GM19238 (cell line): ENCODE results near the gene SIL1.

ENCODE experiments used
- DNase-seq: peaks from one replicate; pipeline ENCODE4 v3.0.0; 2011; ENCODE audit warnings: low spot score; ENCODE audit not compliant: insufficient read length

The SIL1 gene

DNA sequence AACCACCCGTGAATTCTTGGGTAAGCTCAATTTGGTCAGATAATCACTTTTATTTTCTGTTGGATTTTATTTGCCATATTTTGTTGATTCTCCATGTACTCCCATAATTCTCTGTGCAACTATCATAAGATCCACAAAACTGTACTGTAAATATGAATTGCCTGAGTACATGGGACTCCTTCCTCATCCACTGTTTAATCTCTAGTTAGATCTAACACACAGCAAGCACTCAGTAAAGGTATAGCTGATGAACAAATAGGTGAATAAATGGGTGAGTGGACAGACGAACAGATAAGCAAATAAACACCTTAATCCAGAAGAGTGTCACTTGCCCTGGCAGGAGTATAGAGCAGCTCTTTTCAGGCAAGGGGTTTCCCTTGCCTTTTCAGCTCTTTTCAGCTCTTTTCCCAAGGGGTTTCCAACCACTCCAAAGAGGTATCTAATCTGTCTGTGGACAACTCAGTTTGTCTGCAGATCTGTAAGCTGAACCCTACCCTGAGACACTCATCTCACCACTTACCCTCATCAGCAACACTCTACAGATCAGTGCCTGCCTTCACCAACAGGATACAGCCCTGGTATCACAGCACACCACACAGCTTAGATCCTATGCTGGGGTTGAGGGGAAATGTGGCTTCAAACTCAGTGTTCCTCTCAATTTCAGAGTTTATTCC is 51.2 kb downstream of the SIL1 start:
- DNase-seq: no peak

DNA sequence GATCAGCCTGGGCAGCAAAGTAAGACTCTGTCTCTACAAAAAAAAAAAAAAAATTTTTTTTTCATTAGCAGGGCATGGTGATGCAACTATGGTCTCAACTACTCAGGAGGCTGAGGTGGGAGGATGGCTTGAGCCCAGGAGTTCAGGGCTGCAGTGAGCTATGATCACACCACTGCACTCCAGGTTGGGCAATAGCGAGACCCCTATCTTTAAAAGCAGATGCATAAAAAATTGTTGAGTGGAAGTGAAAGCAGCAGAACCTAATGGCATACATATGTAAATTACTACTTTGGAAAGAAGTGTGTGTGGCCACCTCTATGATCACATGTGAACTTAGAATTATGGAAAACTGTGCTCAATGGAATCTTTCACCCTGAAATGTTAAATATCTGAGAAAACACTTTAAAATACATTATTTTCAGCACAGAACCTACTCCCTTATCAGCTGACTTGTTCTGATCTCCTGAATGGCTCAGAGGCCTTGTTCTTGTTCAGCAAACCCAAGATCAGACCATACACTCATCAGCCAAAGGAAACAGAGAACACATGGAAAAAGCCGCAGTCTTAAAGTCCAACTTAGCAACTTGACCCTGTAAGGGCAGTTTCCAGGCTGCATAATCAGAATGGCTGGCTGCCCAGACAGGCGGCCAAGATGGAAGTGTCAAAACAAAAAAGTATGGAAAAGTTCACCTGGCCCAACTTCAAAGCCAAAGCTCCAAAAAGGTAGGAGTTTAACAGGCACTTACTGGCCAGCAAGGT is 56.5 kb downstream of the SIL1 start:
- no peak for DNase-seq

DNA sequence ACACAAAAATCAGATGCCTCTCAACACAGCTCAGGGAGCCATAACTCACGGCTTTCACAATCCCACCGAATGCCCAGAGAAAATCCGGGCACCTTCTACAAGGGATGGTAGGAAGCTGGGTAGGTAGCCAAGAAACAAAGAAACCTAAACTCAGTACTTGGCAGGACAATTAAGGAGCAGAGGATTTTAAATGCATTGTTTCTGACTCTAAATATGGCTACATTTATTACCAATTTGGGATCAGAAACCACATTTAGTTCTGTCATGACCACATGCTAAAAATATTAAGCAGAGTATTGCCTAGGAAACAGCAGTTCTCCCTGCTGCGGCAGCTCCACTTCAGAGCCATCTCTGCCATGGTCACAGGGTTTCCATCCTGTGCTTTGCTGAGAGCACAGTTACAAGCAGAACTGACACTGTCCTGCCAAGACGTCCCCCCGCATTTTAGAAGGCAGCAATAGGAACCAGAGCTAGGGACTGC is 57.5 kb downstream of the SIL1 start:
- no peak for DNase-seq

DNA sequence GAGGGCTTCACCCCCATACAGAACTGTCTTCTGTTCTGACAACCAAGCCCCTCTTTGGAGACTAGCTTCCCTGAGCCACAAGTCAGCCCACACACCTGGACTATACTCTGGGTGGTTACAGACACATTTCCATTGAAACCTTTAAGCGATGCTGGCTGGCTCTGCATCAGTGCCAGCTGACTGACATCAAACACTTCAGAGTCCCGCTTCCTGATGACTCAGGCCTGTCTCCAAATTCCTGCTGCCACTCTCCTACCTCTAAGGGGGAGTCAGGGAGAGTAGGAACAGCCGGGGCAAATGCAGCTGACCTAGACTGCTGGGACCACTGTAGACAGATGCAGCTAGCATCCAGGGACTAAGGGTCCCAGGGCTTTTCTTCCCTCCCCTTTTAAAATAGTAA is 59.4 kb downstream of the SIL1 start:
- no peak for DNase-seq

DNA sequence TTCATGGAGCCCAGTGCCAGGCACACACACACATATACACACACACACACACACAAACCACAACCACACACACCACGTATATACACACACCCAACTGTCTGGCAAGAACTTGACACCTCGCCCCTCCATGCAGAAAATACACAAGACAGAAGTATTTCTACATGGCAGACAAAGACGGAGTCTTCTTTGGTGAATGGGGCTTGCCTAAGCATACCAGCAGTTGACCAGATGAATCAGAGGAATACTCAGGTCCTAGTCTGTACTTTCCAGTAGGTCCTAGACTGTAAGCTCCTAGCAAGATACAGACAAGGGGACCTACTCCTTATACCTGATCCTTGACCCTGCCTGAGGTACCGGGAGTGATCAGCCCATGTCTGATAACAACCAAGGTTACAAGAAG is 60.1 kb downstream of the SIL1 start:
- no peak for DNase-seq

DNA sequence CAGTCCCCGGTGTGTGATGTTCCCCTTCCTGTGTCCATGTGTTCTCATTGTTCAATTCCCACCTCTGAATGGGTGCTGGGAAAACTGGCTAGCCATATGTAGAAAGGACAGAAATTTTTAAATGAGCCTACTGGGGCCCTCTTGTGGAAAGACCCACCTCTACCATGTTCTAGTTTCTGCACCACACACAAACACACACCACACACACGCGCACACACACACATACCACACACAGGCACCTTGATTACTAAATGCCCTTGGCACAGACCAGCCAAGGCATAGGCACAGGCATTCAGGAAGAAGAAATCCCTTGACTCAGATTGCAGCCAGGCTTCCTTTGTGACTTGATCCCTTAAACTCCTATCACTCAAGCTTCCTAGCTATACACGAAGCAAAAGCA is 60.5 kb downstream of the SIL1 start:
- no peak for DNase-seq

DNA sequence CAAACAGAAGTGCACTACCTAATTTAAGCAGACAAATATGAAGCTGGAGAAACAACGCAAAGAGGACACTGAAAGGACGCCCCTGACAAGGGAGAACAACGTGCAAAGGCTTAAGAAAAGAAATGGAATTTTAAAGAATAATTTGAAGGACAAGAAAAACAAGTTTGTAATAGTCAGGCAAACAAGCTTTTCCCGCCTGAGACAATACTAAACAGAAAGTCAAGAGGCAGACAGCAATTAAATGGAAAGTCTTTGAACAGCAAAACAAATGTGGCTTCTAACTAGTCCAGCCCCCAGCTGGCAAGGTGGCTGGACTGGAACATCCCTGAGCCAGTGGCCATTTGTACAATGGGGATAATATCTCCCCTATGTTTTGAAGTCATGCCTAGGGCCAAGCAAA is 63.3 kb downstream of the SIL1 start:
- DNase-seq: no peak

DNA sequence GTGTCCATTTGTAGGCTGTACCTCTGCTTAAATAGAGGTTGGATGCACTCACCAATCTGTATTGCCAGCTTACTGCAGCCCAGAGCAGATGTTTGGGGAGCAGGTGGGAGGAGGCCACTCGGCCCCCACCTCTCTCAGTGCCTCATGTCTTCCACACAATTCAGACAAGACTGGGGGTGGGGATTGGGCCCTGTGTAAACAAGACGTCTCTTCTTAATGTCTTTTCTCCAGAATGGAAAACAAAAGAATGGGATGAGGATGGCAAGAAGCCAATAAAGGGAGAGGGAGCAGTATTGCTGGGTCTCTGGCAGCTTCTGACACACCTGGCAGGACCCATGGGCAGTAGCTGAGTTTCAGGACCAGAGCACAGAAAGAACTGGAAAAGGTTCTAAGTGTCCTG is 64.9 kb downstream of the SIL1 start:
- DNase-seq: no peak

DNA sequence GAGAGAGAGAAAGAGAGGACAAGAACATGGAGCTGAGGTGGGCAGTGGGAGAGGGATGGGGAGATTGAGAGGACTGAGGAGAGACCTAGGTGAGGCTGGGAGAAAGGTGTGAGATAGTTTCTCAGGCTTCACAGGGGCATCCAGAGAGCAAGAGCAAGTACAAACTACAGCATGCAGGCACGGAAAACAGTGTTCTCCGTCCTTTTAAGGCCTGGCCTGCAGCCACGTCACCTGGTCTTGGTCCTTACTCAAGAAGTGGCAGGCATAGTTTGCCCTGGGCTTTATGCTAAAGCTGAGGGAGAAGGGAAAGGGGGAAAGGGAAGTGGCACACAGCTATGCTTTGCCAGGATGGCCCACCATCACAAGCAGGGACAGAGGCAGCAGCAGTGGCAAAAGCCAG is 65.7 kb downstream of the SIL1 start:
- DNase-seq: no peak

DNA sequence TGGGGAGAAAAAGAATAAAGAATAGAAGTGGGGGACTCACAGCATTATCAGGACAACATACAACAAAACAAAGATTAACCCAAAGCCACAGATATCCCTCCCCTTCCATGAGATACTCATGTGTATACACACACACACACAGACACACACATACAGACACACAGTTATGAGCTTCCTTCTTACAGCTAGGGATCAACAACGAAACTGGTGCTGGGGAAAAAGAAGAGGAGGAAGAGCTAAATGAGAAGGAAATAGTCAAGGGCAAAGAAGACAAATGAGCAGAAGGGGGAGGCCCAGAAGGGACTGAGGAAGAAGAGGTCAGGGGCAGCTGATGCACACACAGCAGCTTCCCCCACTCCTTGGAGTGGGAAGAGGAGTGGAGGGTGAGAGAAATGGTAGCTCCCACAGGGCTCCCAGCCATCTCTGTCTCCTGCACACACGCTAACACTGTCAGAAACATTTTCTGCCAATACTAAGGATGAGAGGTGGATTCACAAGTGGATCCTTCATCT is 66.2 kb downstream of the SIL1 start:
- DNase-seq: no peak

DNA sequence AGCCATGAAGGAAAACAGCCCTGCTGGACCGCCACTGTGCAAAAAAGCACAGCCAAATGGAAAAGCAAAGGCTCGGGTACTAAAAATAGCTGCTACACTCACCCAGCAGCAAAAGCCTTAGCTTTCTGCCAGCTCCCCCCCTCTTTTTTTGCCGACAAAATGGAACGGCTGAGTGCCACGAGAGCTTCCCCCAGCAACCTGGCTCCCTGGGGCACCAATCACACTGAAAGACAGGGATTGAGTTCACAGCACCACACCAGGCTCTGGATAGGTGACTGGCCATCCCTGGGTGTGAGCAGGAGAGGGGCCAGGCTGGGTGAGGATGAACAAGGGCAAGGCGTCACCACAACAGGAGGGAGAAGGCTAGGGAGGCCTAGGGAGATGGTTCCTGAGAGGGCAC is 66.7 kb downstream of the SIL1 start:
- DNase-seq: no peak

DNA sequence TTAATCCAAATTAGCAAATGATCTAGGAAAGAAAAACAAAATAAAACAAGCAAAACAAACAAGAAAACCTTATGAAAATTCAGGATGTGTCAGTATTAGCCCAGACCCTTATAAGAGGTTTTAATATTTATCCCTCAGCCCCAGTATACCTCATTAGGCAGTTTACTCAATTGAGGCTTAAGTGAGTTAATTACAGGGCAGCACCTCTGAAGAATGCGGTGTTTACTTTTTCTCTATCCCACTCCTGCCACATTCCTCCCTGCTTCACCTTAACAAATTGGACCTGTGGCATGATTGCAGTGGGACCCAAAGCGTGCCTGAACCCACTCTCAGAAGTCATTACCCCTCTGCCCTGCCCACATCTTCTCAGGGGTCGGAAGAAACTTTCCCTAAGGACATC is 67.1 kb downstream of the SIL1 start:
- DNase-seq: no peak

DNA sequence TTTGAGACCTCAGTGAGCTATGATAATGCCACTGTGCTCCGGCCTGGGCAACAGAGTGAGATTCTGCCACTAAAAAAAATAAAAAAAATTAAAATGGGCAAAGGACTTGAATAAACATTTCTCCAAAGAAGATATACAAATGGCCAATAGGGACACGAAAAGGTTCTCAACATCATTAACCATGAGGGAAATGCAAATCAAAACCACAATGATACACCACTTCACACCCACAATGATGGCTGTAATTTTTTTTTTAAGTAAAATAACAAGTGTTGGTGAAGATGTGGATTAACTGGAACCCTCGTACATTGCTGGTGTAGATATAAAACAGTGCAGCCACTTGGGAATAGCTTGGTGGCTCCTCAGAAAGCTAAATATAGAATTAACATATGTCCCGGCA is 68.0 kb downstream of the SIL1 start:
- DNase-seq: no peak

DNA sequence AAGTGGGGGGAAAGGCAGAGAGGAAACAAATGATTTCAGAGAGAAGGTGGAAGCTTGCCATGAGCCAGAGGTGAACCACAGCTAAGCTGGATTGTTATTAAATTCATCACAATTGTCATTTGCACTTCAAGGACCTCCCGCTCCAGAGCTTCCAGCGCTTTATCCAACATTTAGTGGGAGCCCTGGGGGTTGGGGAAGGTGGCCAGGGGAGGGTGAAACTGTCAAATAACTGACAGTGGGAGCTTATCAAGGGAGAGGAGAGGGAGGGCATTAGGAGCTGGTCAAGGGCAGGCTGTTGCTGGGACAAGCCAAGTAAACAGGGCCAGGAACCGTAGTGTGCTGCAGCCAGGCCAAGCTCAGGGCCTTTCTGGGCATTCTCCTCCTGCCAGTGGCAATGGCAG is 71.5 kb downstream of the SIL1 start:
- DNase-seq: no peak

DNA sequence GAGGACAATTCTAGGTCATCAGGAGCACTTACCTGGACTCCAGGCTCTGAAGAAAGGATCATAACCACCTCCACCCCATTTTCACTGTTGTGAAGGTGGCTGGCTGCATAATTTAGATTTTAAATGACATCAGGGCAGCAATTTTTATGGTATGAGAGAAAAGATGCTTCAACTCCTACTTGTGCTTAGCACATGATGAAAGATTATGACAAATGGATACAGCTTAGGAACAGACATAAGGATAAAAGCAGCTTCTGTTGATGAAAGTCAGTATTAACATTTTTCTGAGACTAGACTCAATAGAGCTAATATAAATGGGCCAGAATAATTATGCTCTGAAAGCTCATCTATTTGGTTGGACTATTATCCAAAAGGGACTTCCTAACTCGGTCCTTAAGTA is 72.2 kb downstream of the SIL1 start:
- DNase-seq: no peak

DNA sequence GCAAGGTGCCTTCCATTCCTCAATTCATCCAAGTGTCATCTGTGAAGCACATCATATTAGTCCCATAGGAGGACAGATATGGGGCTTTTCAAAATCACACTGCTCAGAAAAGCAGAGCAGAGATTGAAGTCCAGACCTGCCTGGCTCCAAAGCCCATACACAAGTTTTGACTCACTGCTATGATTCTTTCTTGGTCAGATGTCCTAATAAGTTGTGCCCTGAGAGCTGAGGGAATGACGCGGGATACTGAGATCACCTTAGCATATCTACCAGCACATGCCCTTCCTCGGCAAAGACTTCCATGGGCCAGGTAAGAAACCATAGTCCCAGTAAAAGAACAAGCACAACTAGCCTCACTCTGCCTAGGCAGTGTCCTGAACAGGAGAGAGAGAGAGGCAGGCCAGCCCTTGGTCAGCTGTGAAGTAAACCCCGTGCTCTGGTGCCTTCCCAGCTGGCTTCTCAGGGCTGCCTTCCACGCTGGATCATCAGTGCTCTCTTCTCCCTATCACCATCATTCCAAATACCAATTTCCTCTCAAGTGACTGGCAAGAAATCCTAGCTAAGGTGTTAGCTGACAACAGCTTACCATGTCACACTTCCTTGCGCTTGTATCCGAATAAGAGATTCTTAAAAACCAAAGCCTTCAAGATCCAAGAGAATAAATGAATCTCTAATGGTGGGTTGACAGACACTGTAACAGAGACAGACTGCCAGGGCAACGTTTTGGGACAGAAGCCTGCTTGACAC is 73.2 kb downstream of the SIL1 start:
- DNase-seq: no peak

DNA sequence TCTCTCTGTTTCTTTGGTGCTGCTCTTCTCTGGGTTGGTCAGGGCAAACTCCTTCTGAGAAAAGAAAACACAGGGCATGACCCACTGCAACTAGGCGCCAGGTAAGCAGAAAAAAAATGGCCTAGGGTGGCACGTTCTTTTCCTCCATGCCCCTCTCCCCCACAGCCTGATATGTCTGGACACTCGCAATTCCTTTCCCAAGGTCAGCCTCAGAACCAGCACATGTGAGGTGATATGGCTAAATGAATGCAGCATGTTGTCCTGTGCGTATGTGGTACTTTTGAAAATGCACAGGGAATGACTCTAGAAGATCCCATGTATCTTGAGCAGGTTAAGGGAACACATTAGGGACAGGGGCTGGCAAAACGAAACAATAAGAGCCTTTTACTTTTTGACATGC is 77.0 kb downstream of the SIL1 start:
- DNase-seq: no peak

DNA sequence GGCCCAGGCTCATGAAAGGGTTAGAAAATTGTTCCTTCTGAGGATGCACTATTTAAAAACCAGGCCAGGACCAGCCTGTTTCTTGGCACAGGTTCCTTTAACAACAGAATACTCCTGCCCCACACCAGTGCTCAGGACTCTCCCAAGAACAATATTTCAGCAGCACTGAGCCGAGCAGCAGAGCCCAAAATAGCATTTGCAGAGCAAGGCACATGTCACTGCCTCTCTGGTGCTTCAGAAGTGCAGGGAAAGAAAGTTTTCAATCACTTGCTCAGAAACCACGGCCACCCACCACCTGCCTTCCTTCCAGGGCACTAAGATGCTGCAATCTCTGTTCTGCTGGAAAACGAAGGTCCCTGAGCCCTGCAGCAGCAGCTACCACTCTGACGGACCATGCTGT is 77.6 kb downstream of the SIL1 start:
- DNase-seq: no peak

DNA sequence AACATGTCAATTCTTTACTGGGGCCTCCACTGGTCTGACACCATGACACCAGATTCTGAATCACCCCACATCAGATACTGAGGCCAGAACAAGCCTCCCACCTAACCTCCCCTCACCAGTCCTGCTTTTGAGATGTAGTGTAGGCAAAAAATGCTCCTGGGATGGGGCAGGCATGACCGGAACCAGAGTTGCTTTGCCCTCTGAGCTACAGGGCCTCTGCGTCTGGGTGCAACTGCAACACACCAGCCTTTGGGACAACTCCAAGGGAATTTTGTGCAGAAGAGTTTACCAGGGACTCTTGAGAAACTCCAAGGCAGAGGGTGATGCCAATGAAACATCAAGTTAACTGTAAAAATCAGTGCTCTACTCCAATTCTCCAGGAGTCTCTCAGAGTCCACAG is 79.4 kb downstream of the SIL1 start:
- no peak for DNase-seq

DNA sequence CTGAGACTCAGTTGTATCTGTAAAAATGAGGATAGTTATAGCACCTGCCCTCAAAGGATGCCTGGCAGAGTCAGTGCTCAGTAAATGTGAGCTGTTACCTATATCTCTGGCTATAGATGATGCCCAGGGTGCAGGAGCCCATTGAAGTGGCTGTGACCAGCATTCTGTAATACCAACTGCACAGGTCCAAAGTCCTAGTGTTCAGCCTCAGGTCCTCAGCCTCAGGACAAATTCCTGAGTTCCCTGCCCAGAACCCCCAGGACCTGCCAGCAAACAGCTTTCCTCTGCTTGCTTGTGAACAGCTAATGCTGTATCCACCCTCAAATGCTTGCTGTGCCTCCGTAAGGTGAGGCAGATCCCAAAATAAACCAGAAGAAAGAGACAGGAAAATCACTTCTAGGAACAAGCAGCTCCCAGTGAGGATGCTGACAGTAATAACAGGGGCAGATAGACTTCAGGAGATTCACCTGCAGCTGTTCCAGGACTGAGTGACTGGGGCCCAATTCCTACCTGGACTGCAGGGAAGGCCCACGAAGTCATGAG is 80.8 kb downstream of the SIL1 start:
- no peak for DNase-seq

DNA sequence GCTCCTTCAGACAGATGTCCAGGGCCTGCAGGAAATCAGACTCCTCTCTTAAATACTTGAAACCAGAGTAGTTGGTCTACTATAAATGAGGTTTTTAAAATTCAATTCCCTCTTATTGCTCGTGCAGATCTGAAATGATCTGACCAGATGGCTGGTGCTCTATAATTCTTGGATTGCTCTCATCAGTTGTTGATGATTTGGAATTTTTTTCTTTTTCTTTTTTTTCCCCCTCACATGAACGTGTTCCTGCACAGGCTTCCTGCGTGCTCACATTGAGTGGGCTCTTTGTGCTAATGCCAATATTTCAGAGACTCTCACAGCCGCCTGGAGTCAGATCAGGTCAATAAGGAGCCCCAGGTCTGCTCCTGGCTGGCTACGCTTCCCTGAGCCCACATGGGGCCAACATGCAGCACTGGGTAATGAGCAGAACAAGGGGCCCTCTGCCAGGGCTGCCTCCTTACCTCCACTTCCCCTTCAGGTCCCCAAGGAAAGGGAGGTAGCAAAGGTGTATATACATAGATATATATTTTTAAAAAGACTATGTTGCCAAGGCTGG is 82.0 kb downstream of the SIL1 start:
- no peak for DNase-seq

DNA sequence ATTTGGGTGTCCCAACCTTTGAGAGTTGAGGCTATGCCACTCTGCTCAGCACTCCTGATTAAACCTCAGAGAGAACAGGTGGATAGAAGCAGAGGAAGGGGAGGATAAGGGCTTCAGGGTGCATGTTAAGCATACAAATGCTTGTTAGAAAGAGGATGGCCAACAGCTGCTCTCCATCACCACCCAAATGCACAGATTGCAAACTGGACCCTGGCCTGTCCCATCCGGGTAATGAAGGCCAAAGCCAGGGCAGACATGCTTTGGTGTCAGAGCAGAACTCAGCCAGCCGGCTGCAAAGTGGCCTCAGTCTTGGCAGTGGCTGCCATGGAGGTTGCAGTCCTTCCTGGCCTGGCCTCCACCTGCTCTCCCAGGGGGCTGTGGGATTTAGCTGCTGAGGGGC is 84.3 kb downstream of the SIL1 start:
- DNase-seq: no peak
